ENCODE results near the gene BCL7C. TPM values are rescaled to one million over a fixed set of nuclear protein-coding genes. Genes with fewer than 3 reads are reported as not detected.

BCL7C gene
- total RNA-seq, 1 experiment from 2014 or later = 44.9 TPM

DNA sequence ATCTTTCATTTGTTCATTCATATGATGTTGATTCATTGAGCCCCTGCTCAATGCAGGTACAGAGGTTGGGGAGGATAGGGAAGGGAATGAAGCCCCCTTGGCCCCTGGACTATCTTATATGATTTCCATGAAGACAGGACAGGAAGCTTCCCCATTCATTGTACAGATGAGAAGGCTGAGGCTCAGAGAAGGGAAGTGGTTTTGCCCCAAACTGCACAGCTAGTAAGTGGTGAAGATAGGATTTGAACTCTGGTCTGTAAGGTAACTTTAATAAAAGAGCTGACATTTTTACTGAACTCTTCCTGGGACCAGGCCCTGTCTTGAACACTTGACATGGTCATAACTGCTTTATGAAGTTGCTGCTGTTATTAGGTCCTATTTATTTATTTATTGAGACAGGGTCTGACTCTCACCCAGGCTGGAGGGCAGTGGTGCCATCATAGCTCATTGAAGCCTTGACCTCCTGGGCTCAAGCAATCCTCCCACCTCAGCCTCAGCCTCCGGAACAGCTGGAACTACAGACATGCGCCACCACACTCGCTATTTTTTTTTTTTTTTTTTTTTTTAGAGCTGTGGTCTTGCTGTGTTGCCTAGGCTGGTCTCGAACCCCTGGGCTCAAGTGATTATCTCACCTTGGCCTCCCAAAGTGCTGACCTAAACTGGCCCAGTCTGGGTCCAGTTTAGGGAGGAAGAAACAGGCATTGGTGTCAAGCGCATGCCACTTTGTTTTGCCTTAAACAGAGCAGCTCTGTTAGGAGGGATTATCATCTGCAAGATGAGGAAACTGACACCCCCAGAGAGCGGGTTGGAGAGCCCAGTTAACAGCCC, 7.5 kb upstream of the BCL7C start (continued):
- no peak for TF ChIP-seq POLR2AphosphoS5 (IDR thresholded peaks at IDR 0.05; ENCODE audit: low read depth, low read length)

DNA sequence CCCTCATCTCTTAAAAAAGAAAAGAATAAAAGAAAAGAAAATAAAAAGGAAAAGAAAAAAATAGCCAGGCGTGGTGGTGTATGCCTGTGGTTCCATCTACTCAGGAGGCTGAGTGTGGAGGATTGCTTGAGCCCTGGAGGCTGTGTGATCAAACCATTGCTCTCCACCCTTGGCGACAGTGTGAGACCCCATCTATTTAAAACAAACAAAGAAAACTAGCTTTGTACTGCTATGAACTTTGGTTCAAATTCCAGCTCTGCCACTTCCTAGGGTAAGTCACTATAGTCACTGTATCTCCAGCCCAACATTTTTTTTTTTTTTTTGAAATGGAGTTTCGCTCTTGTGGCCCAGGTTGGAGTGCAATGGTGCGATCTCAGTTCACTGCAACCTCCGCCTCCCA, 6.7 kb upstream of the BCL7C start:
- no peaks in the 10 kb centered on the region for H3K9me2 ChIP-seq (ENCODE audit: insufficient read depth)
- H4K20me1 ChIP-seq (ENCODE audit: insufficient read depth) = no peaks in the 10 kb centered on the region
- H3K27me3 ChIP-seq (ENCODE audit: insufficient read depth, low read length) = no peaks in the 10 kb centered on the region
- DNase-seq (ENCODE audit: low read depth, low spot score) = no peak
- ChIA-PET RAD21 (ENCODE audit: low non-redundant PET in 1 of 2, low total read pairs in 2 of 2, uncharacterized antibody in 2 of 2, unreplicated experiment in 2 of 2) (interaction anchor here in 1 of 2 experiments (2.1 kb wide), 1 partner anchor 56 kb away, joined by 5 read pairs; no protein-coding TSS in a partner anchor), POLR2A (no interaction called here), CTCF (interaction anchor here (2.5 kb wide), 1 partner anchor 56 kb away, joined by 13 read pairs; no protein-coding TSS in a partner anchor)
- intact Hi-C loops (cut with micrococcal nuclease) = loop anchor here (5.0 kb wide), 1 partner anchor 58 kb away; no protein-coding TSS in a partner anchor
- H3K9me3 ChIP-seq (ENCODE audit: control insufficient read depth in 1 of 2, insufficient read depth in 1 of 2, low read depth in 1 of 2, low read length in 2 of 2) = no peaks in the 10 kb centered on the region
- no peak overlapping the region for H3K4me3 ChIP-seq (replicated peaks in 1 of 2; ENCODE audit: low read depth in 1 of 2, low read length in 2 of 2)
- no peak for ATAC-seq
- 0 out of 2 replicates have a peak overlapping the region, but pooled peaks have one; percentile 78 for H3K4me2 ChIP-seq (ENCODE audit: low read length)
- H3K36me3 ChIP-seq (ENCODE audit: control insufficient read depth in 1 of 2, insufficient read depth in 2 of 2, low read length in 2 of 2) = no peaks in the 10 kb centered on the region
- H3K27ac ChIP-seq (ENCODE audit: low read depth, low read length) = no peak overlapping the region
- TF ChIP-seq, protein P1, sequence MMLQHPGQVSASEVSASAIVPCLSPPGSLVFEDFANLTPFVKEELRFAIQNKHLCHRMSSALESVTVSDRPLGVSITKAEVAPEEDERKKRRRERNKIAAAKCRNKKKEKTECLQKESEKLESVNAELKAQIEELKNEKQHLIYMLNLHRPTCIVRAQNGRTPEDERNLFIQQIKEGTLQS (IDR thresholded peaks at IDR 0.05) = no peak
- TF ChIP-seq, protein P2, sequence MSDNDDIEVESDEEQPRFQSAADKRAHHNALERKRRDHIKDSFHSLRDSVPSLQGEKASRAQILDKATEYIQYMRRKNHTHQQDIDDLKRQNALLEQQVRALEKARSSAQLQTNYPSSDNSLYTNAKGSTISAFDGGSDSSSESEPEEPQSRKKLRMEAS (IDR thresholded peaks at IDR 0.05) = no peak
- TF ChIP-seq, protein P3, sequence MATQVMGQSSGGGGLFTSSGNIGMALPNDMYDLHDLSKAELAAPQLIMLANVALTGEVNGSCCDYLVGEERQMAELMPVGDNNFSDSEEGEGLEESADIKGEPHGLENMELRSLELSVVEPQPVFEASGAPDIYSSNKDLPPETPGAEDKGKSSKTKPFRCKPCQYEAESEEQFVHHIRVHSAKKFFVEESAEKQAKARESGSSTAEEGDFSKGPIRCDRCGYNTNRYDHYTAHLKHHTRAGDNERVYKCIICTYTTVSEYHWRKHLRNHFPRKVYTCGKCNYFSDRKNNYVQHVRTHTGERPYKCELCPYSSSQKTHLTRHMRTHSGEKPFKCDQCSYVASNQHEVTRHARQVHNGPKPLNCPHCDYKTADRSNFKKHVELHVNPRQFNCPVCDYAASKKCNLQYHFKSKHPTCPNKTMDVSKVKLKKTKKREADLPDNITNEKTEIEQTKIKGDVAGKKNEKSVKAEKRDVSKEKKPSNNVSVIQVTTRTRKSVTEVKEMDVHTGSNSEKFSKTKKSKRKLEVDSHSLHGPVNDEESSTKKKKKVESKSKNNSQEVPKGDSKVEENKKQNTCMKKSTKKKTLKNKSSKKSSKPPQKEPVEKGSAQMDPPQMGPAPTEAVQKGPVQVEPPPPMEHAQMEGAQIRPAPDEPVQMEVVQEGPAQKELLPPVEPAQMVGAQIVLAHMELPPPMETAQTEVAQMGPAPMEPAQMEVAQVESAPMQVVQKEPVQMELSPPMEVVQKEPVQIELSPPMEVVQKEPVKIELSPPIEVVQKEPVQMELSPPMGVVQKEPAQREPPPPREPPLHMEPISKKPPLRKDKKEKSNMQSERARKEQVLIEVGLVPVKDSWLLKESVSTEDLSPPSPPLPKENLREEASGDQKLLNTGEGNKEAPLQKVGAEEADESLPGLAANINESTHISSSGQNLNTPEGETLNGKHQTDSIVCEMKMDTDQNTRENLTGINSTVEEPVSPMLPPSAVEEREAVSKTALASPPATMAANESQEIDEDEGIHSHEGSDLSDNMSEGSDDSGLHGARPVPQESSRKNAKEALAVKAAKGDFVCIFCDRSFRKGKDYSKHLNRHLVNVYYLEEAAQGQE (IDR thresholded peaks at IDR 0.05; ENCODE audit: low read depth) = no peak
- TF ChIP-seq JUND (IDR thresholded peaks at IDR 0.05) (no peak), CBX3 (IDR thresholded peaks at IDR 0.05; ENCODE audit: low read depth) (no peak), CEBPB (IDR thresholded peaks at IDR 0.05; ENCODE audit: low read depth) (no peak), EZH2 (IDR thresholded peaks at IDR 0.05) (no peak), TCF7L2 (IDR thresholded peaks at IDR 0.05; ENCODE audit: borderline replicate concordance, extremely low read depth, insufficient read depth, insufficient read length) (no peak)
- H3K4me1 ChIP-seq (ENCODE audit: control insufficient read depth in 1 of 2, insufficient read depth in 2 of 2, low read length in 2 of 2) = peaks cover 21 to 53% of the 10 kb centered on the region in 2 experiments; a peak in 3 of 4 replicates
- H3K79me2 ChIP-seq (ENCODE audit: insufficient read depth, low read length) = no peaks in the 10 kb centered on the region
- BruUV-seq (replicated peaks) = no TSS peak
- no peak overlapping the region for H2AFZ ChIP-seq (ENCODE audit: low read depth, low read length, poor library complexity, severe bottlenecking)
- no peak overlapping the region for H3K9ac ChIP-seq (ENCODE audit: low read length)

Measured in HCT116 (cell line).